ENCODE data around the gene B3GALNT2.

DNA sequence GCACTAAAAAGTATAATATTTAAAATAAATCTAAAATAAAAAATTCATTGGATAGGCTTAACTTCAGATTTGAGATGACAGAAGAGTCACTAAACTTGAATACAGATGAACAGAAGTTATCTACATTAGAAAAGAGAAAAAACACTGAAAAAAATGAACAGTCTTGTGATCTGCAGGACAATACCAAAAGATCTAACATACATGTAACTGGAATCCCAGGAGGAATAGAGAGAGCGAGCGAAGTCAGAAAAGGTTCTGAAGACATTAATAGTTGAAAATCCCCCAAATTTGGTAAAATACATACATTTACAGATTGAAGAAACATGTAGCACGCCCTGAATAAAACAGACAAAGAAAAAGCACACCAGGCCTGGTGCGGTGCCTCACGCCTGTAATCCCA, 21.2 kb downstream of the B3GALNT2 start:
- TF ChIP-seq, protein P1, sequence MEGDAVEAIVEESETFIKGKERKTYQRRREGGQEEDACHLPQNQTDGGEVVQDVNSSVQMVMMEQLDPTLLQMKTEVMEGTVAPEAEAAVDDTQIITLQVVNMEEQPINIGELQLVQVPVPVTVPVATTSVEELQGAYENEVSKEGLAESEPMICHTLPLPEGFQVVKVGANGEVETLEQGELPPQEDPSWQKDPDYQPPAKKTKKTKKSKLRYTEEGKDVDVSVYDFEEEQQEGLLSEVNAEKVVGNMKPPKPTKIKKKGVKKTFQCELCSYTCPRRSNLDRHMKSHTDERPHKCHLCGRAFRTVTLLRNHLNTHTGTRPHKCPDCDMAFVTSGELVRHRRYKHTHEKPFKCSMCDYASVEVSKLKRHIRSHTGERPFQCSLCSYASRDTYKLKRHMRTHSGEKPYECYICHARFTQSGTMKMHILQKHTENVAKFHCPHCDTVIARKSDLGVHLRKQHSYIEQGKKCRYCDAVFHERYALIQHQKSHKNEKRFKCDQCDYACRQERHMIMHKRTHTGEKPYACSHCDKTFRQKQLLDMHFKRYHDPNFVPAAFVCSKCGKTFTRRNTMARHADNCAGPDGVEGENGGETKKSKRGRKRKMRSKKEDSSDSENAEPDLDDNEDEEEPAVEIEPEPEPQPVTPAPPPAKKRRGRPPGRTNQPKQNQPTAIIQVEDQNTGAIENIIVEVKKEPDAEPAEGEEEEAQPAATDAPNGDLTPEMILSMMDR (IDR thresholded peaks at IDR 0.05), result no peak
- TF ChIP-seq POLR2A (IDR thresholded peaks at IDR 0.05), result no peak
